Measurements from ENCODE around the gene SPPL3.
A peak's percentile ranks its signal among the peaks of the same experiment; 100 is the strongest.

SPPL3 gene

DNA sequence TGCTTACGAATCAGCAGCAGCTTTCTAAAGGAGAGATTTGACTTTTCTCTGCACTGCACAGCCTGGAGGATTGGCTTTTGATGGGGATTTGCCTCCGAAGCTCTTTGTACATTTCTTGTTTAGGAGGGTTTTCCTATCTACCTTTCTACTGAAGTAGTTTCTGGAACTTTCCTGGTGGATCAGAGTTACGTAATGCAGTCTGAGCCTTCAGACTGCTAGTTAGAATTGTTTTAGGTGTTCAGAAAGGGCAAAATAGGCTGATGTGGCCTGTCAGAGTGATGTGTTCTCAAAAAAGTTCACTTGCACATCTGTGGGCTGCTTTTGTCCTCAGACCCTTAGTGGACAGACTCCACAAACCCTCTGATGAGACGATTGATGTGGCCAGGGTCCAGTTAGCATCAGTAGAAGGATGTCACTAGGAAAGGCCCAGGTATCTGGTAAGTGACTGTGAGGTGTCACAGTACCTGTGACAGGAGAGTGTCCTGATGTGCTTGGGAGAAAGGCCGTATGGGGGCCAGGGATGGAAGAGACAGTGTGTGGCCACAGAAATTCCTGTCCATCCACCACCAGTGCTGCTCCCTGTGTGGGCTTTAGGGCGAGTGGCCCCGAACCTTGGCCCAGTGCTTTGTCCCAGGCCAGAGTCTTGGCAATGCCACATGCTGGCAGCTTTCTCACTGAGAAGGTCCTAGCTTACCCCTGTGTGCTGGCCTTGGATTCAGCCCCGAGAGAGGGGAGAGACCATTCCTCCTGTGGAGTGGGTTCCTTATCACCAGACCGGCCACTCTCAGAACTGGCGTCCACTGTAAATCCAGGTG is 183.0 kb downstream of the SPPL3 start:
- no peak for DNase-seq (ENCODE audit: low spot score)

DNA sequence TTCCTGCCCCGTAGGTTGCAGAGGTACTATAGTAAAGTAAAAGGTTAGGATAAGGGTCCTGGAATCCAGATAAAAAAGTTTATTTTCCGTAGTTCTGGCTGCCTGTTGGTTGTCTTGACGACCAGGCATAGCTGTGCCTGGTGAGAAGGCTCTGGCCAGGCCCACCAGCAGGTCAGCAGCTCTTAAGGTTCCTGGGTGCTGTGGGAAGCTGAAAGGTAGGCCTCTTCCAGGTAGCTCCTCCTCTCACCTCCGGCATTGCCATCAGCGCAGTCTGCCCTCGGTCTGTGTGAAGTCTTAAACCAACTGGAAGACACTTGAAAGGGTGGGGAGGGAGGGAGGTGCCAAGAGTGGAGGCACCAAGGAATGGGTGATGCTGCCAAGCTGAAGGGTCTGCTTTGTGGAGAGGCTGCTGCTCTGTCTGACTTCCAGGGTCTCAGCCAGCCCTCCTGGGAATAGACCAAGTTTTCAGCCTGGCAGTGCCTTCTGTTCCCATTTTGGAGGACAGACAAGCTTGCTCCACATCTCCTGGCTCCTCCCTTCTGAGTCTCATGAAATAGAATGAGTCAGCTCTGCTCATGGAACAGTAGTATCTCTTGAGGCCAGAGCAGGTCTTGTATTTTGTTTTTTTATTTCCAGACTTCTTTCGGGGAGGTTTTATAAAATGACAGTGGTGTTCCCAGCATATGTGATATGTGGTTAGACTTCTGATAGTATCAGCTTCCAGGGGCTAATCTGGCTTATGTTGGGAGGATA is 183.7 kb downstream of the SPPL3 start:
- no peak for DNase-seq (ENCODE audit: low spot score)

DNA sequence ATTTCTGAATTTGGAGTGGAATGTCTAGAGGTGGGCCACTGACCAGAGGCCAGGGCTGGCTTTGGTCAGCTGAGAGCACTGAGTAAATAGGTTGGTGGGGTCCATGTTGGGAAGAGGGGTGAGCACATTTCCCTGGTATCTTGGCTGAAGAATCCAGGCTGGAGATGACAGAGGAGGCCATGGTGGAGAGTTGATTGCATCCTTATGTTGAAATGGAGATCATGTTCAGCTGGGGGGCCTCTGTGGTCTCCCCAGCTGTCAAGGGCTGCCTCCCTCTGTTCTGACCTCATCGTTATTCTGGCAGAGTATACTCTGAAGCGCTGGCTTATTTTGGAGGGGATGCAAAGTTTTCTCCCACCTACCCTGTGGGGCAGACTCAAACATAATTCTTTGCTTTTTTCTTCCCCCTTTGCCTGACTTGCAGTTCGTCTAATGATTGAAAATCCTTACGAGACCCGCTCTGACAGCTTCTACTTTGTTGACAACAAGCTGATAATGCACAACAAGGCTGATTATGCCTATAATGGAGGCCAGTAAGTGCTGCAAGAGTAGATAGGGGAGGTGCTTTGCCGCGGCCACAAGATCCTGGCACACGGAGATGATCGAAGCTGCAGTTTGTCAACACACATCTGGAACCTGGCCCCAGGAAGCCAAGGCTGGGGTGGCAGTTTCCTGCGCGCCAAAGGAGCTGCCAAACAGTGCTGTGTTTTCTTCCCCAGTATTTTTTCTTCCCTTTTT is 184.5 kb downstream of the SPPL3 start:
- DNase-seq (ENCODE audit: low spot score) = no peak

DNA sequence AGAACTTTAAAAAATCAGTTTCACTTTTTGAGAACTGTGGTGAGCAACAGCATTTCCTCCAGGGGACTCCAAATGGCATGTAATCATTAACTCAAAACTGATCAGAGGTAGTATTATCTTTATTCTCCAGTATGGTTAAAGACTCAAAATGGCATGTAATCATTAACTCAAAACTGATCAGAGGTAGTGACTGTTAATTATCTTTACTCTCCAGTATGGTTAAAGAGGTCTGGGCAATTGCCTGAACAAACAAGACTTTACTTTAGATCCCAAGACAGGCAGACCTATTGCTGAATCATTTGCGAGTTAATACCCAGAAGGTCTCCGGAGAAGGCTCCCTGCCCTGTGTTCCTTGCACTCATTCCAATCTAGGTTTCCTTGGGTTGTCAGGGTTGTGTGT is 185.1 kb downstream of the SPPL3 start:
- no peak for DNase-seq (ENCODE audit: low spot score)

DNA sequence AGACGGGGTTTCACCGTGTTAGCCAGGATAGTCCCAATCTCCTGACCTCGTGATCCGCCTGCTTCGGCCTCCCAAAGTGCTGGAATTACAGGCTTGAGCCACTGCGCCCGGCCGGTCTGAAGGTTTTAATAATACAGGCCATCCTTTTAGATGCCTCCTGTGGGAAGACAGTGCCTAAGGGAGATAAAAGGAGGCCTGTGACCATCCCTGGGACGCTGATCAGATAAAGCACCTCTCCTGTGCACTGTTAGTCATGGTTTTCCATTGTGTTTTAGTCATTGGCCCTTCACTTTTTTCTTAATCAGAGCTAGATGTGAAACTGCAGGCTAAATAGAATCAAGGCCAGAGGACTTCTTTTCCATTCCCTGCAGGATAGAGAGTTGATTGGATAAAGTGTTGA is 186.1 kb downstream of the SPPL3 start:
- DNase-seq (ENCODE audit: low spot score) = no peak

DNA sequence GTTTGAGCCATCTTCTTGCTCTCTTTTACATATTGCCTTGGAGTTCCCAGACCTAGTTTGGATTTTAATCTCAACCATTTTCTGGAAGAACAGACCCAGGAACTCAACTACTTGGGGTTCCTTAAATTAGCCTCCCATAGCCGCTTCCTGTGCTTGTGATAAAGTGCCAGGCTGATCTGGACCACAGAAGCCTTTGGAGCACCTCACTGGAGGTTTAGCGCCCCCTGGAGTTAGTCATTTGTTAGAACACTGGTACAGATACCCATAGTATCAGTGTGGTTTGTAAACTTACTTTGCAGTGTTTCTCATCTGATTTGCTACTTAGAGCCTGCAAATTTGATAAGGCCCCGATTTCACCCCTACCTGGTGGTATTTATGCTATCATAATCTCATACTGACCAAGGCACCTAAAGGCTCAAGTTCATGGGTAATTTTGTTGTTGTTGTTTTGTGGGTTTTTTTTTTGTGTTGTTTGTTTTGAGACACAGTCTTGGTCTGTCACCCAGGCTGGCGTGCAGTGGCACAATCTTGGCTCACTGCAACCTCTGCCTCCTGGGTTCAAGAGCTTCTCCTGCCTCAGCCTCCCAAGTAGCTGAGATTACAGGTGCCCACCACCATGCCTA is 190.2 kb downstream of the SPPL3 start:
- DNase-seq (ENCODE audit: low spot score) = peak; percentile 87

DNA sequence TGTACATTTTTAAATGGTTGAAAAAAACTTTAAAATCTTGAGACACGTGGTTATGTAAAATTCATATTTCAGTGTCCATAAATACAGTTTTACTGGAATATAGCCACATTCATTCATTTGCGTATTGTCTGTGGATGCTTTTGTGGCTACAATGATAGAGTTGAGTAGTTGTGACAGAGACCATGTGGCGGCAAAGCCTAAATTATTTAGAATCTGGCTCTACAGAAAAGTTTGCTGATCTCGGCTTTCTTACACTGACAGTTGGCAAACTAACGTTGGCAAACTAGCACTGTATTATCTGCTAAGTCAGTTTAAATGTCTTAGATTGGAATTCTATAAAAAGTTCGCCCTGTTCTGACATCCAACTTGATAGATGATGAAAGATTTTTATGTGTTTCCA is 191.5 kb downstream of the SPPL3 start:
- no peak for DNase-seq (ENCODE audit: low spot score)

Data from CD4-positive, alpha-beta T cell treated with Interleukin-6 at 100 ng/mL for 8 hours (primary cell).